ENCODE measurements around the gene ALCAM. TPM values are rescaled to one million over a fixed set of nuclear protein-coding genes. Genes with fewer than 3 reads are reported as not detected.

Gene ALCAM
- total RNA-seq, 1 donor from 2014 or later: 54.4 TPM

GRCh38 chr3:105466495-105467404 lies 100.0 kb downstream of the ALCAM start:
- H3K36me3 ChIP-seq: no peaks in the 10 kb centered on the region
- no peaks in the 10 kb centered on the region for H3F3A ChIP-seq (ENCODE audit: low read depth)
- H3K4me2 ChIP-seq: no peak overlapping the region
- H3K27me3 Mint-ChIP-seq (ENCODE audit: insufficient read depth, low read depth): no peaks in the 10 kb centered on the region
- DNase-seq (ENCODE audit: low spot score): no peak
- no peak overlapping the region for H2AFZ ChIP-seq (replicated peaks)
- no peak overlapping the region for H3K27ac ChIP-seq
- H3K4me3 Mint-ChIP-seq: no peak overlapping the region
- H4K20me1 ChIP-seq (ENCODE audit: low read depth): no peaks in the 10 kb centered on the region
- no peak overlapping the region for H3K9ac ChIP-seq
- H3K4me3 ChIP-seq: no peak overlapping the region
- no peak overlapping the region for H3K27ac Mint-ChIP-seq
- H3K79me2 ChIP-seq (ENCODE audit: low read depth): peaks cover 4% of the 10 kb centered on the region
- H3K4me1 ChIP-seq: peaks cover 5% of the 10 kb centered on the region
- H3K4me1 Mint-ChIP-seq: peaks cover 2% of the 10 kb centered on the region
- no peaks in the 10 kb centered on the region for H3K27me3 ChIP-seq
- H3K9me3 ChIP-seq (ENCODE audit: low read depth): no peaks in the 10 kb centered on the region
- no peak for TF ChIP-seq EZH2phosphoT487 (IDR thresholded peaks at IDR 0.05)
- TF ChIP-seq, protein P1, sequence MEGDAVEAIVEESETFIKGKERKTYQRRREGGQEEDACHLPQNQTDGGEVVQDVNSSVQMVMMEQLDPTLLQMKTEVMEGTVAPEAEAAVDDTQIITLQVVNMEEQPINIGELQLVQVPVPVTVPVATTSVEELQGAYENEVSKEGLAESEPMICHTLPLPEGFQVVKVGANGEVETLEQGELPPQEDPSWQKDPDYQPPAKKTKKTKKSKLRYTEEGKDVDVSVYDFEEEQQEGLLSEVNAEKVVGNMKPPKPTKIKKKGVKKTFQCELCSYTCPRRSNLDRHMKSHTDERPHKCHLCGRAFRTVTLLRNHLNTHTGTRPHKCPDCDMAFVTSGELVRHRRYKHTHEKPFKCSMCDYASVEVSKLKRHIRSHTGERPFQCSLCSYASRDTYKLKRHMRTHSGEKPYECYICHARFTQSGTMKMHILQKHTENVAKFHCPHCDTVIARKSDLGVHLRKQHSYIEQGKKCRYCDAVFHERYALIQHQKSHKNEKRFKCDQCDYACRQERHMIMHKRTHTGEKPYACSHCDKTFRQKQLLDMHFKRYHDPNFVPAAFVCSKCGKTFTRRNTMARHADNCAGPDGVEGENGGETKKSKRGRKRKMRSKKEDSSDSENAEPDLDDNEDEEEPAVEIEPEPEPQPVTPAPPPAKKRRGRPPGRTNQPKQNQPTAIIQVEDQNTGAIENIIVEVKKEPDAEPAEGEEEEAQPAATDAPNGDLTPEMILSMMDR (IDR thresholded peaks at IDR 0.05): no peak
- TF ChIP-seq EZH2 (IDR thresholded peaks at IDR 0.05): no peak
- no peaks in the 10 kb centered on the region for H3K36me3 Mint-ChIP-seq
- H3K9me3 Mint-ChIP-seq: no peaks in the 10 kb centered on the region

DNA sequence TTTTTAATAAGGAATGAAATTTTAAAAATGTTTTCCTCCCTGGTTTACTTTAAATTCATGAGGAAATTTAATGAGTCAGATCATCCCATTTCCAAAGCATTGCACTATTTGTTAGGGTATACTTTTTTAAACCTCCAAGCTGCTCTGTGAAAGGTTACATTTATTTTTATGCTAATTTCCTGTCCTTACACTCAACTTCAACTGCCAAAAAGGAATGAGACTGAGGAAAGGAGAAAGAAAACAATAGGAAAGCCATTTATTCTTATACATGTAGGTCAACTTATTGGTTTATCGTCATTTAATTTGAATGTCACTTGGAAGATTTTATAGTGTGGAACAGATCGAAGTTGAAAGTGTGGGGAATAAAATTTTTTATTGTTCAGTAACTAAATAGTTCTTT lies 104.1 kb downstream of the ALCAM start:
- Histone ChIP-seq H3K9ac (no peak overlapping the region), H3F3A (ENCODE audit: low read depth) (peaks cover 5% of the 10 kb centered on the region), H3K4me2 (no peak overlapping the region), H3K9me3 (ENCODE audit: low read depth) (no peaks in the 10 kb centered on the region), H3K27ac (no peak overlapping the region), H3K27me3 (no peaks in the 10 kb centered on the region), H2AFZ (replicated peaks) (no peak overlapping the region), H3K4me3 (no peak overlapping the region), H3K79me2 (ENCODE audit: low read depth) (no peaks in the 10 kb centered on the region), H4K20me1 (ENCODE audit: low read depth) (no peaks in the 10 kb centered on the region), H3K4me1 (peaks cover 21% of the 10 kb centered on the region), H3K36me3 (no peaks in the 10 kb centered on the region)
- Mint-ChIP-seq H3K36me3 (no peaks in the 10 kb centered on the region), H3K4me3 (no peak overlapping the region), H3K9me3 (no peaks in the 10 kb centered on the region), H3K4me1 (peaks cover 15% of the 10 kb centered on the region), H3K27me3 (ENCODE audit: insufficient read depth, low read depth) (no peaks in the 10 kb centered on the region), H3K27ac (no peak overlapping the region)
- TF ChIP-seq EZH2 (IDR thresholded peaks at IDR 0.05) (no peak), EZH2phosphoT487 (IDR thresholded peaks at IDR 0.05) (no peak)
- TF ChIP-seq, protein P1 (IDR thresholded peaks at IDR 0.05): no peak
- no peak for DNase-seq (ENCODE audit: low spot score)

- H3K27me3 ChIP-seq: no peaks in the 10 kb centered on the region
- peaks cover 5% of the 10 kb centered on the region for H3F3A ChIP-seq (ENCODE audit: low read depth)
- TF ChIP-seq, protein P1 (IDR thresholded peaks at IDR 0.05): no peak
- no peak for TF ChIP-seq EZH2phosphoT487 (IDR thresholded peaks at IDR 0.05)
- no peak for TF ChIP-seq EZH2 (IDR thresholded peaks at IDR 0.05)
- Mint-ChIP-seq H3K36me3 (peaks cover 2% of the 10 kb centered on the region), H3K4me3 (no peak overlapping the region), H3K27me3 (ENCODE audit: insufficient read depth, low read depth) (no peaks in the 10 kb centered on the region), H3K9me3 (peaks cover 12% of the 10 kb centered on the region), H3K27ac (peak overlapping the region; percentile 78), H3K4me1 (peaks cover 14% of the 10 kb centered on the region)
- no peak overlapping the region for H3K4me3 ChIP-seq
- no peak overlapping the region for H2AFZ ChIP-seq (replicated peaks)
- H3K9me3 ChIP-seq (ENCODE audit: low read depth): no peaks in the 10 kb centered on the region
- peak; percentile 51 for DNase-seq (ENCODE audit: low spot score)
- peaks cover 21% of the 10 kb centered on the region for H3K4me1 ChIP-seq
- no peaks in the 10 kb centered on the region for H3K36me3 ChIP-seq
- H3K79me2 ChIP-seq (ENCODE audit: low read depth): peaks cover under 1% of the 10 kb centered on the region
- no peaks in the 10 kb centered on the region for H4K20me1 ChIP-seq (ENCODE audit: low read depth)
- H3K9ac ChIP-seq: no peak overlapping the region
- H3K4me2 ChIP-seq: no peak overlapping the region
- H3K27ac ChIP-seq: no peak overlapping the region
Measured at GRCh38 chr3:105473521-105474223, 107.0 kb downstream of the ALCAM start.
